Activated CD4-positive, alpha-beta T cell treated with anti-CD3 and anti-CD28 coated beads, Interleukin-2, amount 10 ng/mL, durations not matched to agents 24 days and 14 days (primary cell): ENCODE measurements around the gene VIL1. TPM values are rescaled to one million over a fixed set of nuclear protein-coding genes. Genes with fewer than 3 reads are reported as not detected.

Source experiments
- DNase-seq: peaks from one replicate; pipeline ENCODE4 v3.0.0; 2022
- H3K27ac Mint-ChIP-seq: one replicate; pipeline ENCODE4 v1.8.0; 2022; ENCODE audit warnings: mild to moderate bottlenecking, mixed read lengths
- H3K27me3 Mint-ChIP-seq: one replicate; pipeline ENCODE4 v1.8.0; 2022; ENCODE audit warnings: mixed read lengths
- H3K36me3 Mint-ChIP-seq: one replicate; pipeline ENCODE4 v1.8.0; 2022; ENCODE audit warnings: low read depth, mild to moderate bottlenecking, mixed read lengths
- H3K4me1 Mint-ChIP-seq: one replicate; pipeline ENCODE4 v1.8.0; 2021; ENCODE audit warnings: mixed read lengths
- H3K4me3 Mint-ChIP-seq: one replicate; pipeline ENCODE4 v1.8.0; 2022; ENCODE audit warnings: mild to moderate bottlenecking, moderate library complexity, mixed read lengths
- H3K9me3 Mint-ChIP-seq: one replicate; pipeline ENCODE4 v1.8.0; 2021; ENCODE audit warnings: mixed read lengths
- intact Hi-C: fragments of 100-400 bp; cut with micrococcal nuclease; formaldehyde crosslinking; loops from one replicate; pipeline ENCODE4 v1.15.1; 2023
- total RNA-seq: library from RNA; stranded (reverse); gene quantifications from 2 replicates; pipeline ENCODE4 v1.2.3, GENCODE V29; 2022

VIL1 gene
- total RNA-seq, 1 donor from 2014 or later, result not detected

DNA sequence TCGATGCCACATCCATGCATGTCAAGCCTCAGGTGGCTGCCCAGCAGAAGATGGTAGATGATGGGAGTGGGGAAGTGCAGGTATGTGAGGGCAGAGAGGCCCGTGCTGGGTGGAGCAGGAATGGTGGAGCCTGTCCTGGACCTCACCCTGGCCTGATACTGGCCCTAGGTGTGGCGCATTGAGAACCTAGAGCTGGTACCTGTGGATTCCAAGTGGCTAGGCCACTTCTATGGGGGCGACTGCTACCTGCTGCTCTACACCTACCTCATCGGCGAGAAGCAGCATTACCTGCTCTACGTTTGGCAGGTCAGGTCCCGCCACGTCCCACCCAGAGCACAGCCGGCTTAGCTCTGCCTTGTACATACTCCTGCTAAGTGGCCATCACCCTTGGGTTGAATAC, 13.0 kb downstream of the VIL1 start:
- intact Hi-C loops, result no loop called here
- no peaks in the 10 kb centered on the region for H3K36me3 Mint-ChIP-seq
- H3K9me3 Mint-ChIP-seq, result no peaks in the 10 kb centered on the region
- no peak for DNase-seq
- no peak overlapping the region for H3K4me3 Mint-ChIP-seq
- H3K4me1 Mint-ChIP-seq, result no peaks in the 10 kb centered on the region
- no peak overlapping the region for H3K27ac Mint-ChIP-seq
- peaks cover 2% of the 10 kb centered on the region for H3K27me3 Mint-ChIP-seq

DNA sequence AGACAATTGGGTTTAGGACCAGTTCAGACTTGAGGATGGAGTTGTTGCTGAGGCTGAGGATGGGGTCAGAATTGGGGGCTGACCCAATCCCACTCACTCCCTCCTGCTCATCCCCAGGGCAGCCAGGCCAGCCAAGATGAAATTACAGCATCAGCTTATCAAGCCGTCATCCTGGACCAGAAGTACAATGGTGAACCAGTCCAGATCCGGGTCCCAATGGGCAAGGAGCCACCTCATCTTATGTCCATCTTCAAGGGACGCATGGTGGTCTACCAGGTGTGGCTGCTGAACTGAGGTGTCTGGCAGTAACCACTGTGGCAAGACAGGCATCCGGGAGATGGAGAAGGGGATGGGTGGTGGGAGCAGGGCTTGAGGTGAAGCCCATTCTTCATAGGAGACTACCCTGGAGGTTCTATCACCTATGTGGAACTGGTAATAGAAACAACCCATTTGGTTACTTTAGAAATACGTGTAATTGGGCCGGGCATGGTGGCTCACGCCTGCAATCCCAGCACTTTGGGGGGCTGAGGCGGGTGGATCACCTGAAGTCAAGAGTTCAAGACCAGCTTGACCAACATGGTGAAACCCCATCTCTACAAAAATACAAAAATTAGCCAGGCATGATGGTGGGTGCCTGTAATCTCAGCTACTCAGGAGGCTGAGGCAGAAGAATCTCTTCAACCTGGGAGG, 13.9 kb downstream of the VIL1 start:
- H3K4me3 Mint-ChIP-seq, result no peak overlapping the region
- H3K9me3 Mint-ChIP-seq, result no peaks in the 10 kb centered on the region
- intact Hi-C loops, result no loop called here
- H3K27ac Mint-ChIP-seq, result no peak overlapping the region
- H3K27me3 Mint-ChIP-seq, result peaks cover 2% of the 10 kb centered on the region
- no peaks in the 10 kb centered on the region for H3K36me3 Mint-ChIP-seq
- DNase-seq, result no peak
- H3K4me1 Mint-ChIP-seq, result no peaks in the 10 kb centered on the region

- H3K27ac Mint-ChIP-seq, result no peak overlapping the region
- intact Hi-C loops, result no loop called here
- no peaks in the 10 kb centered on the region for H3K9me3 Mint-ChIP-seq
- no peaks in the 10 kb centered on the region for H3K4me1 Mint-ChIP-seq
- no peaks in the 10 kb centered on the region for H3K36me3 Mint-ChIP-seq
- peaks cover 2% of the 10 kb centered on the region for H3K27me3 Mint-ChIP-seq
- H3K4me3 Mint-ChIP-seq, result no peak overlapping the region
- no peak for DNase-seq
Measured at GRCh38 chr2:218434456-218434855, 15.5 kb downstream of the VIL1 start.

DNA sequence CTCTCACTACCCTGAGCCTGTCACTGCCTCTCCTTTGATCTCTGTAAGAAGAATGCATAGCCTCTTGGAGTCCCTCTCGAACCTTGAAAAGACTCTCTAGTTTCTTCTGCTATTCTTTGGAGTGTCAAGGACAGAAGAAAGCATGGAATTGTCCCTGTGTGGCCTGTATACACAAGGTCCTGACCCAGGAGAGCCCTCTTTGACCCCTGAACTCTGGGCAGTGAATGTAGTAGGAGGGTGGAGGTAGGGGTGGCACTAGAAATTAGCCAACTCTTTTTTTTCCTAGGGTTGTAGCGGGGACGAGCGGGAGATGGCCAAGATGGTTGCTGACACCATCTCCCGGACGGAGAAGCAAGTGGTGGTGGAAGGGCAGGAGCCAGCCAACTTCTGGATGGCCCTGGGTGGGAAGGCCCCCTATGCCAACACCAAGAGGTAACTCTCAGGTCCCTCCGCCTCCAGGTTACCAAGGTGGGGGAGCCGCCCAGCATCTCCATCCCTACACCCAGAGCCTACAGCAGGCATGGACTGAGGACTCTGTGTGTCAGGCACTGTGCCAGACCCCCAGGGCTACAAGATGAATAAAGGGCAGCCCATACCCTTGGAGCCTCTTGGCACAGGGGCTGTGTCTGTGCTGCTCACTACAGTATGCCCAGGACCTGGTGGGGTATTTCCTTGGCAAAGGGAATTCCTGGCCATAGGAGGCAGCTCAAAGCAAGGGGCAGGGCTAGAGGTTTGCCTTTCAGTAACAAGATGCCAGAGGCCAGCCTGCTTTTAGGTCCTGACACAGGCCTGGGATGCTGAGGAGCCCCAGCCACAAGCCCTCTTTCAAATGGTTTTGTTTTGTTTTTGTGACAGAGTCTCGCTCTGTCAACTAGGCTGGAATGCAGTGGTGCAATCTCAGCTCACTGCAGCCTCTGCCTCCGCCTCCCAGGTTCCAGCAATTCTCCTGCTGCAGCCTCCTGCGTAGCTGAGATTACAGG, 16.4 kb downstream of the VIL1 start:
- DNase-seq, result no peak
- Mint-ChIP-seq H3K27me3 (peaks cover 2% of the 10 kb centered on the region), H3K9me3 (no peaks in the 10 kb centered on the region), H3K4me1 (no peaks in the 10 kb centered on the region), H3K36me3 (no peaks in the 10 kb centered on the region), H3K27ac (no peak overlapping the region), H3K4me3 (no peak overlapping the region)
- intact Hi-C loops, result no loop called here

GRCh38 chr2:218436992-218437391, 18.1 kb downstream of the VIL1 start:
- H3K4me3 Mint-ChIP-seq, result no peak overlapping the region
- H3K27ac Mint-ChIP-seq, result no peak overlapping the region
- H3K27me3 Mint-ChIP-seq, result no peaks in the 10 kb centered on the region
- peaks cover 2% of the 10 kb centered on the region for H3K36me3 Mint-ChIP-seq
- H3K4me1 Mint-ChIP-seq, result peaks cover 5% of the 10 kb centered on the region
- no peaks in the 10 kb centered on the region for H3K9me3 Mint-ChIP-seq
- intact Hi-C loops, result no loop called here
- no peak for DNase-seq

DNA sequence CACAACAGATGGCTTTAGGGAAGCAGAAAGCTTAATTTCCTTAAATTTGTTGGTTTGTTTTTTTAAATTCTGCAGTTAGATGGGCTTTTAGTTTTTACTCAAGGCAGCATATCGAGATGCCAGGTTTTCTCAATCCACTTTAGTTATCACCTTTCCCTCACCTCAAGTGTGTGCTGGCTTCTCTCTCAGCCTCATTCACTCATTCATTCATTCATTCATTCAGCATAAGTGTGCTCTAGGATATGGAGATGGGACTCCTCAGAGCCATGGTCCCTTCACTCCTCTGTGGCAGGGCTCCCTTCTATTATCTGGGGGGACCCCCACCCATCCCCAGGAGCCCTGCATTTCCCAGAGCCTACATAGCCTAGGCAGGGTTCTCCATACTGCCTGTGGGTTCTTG, 19.0 kb downstream of the VIL1 start:
- H3K4me3 Mint-ChIP-seq, result no peak overlapping the region
- peaks cover 5% of the 10 kb centered on the region for H3K4me1 Mint-ChIP-seq
- DNase-seq, result no peak
- H3K9me3 Mint-ChIP-seq, result no peaks in the 10 kb centered on the region
- H3K36me3 Mint-ChIP-seq, result peaks cover 2% of the 10 kb centered on the region
- H3K27me3 Mint-ChIP-seq, result no peaks in the 10 kb centered on the region
- intact Hi-C loops, result no loop called here
- H3K27ac Mint-ChIP-seq, result no peak overlapping the region

GRCh38 chr2:218438596-218438995, 19.7 kb downstream of the VIL1 start:
- Mint-ChIP-seq H3K36me3 (peaks cover 2% of the 10 kb centered on the region), H3K27ac (no peak overlapping the region), H3K4me1 (peaks cover 5% of the 10 kb centered on the region), H3K4me3 (no peak overlapping the region), H3K27me3 (no peaks in the 10 kb centered on the region), H3K9me3 (no peaks in the 10 kb centered on the region)
- no peak for DNase-seq
- intact Hi-C loops, result no loop called here

DNA sequence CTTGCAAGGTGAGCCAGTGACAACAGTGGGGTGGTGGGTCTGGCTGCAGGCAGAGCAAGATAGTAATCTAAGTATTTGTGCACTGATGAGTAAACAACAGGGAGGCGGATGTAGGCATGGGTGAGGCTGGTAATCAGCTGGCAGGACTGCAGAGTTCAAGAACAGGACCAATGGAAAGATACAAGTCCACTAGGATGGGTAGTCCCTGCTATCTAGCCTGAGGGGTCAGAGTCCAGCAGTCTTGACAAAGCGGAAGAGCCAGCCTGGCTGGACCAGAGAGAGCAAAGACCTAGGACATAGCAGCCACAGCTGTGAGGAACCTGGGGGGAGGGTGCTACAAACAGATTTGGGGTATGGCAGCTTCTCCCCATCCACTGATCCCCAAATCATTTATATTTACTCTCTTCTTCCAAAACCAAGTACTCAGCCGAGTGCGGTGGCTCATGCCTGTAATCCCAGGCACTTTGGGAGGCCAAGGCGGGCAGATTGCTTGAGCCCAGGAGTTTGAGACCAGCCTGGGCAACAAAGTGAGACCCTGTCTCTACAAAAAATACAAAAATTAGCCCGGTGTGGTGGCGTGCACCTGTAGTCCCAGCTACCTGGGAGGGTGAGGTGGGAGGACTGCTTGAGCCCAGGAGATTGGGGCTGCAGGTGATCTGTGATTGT, 25.9 kb downstream of the VIL1 start:
- Mint-ChIP-seq H3K4me1 (peaks cover 5% of the 10 kb centered on the region), H3K27ac (no peak overlapping the region), H3K36me3 (peaks cover 24% of the 10 kb centered on the region), H3K27me3 (no peaks in the 10 kb centered on the region), H3K4me3 (no peak overlapping the region), H3K9me3 (no peaks in the 10 kb centered on the region)
- intact Hi-C loops, result no loop called here
- no peak for DNase-seq

- Mint-ChIP-seq H3K4me1 (peaks cover 5% of the 10 kb centered on the region), H3K27ac (no peak overlapping the region), H3K27me3 (no peaks in the 10 kb centered on the region), H3K9me3 (no peaks in the 10 kb centered on the region), H3K36me3 (peaks cover 27% of the 10 kb centered on the region), H3K4me3 (no peak overlapping the region)
- intact Hi-C loops, result no loop called here
- DNase-seq, result no peak
Measured at GRCh38 chr2:218445602-218446001, 26.7 kb downstream of the VIL1 start.

DNA sequence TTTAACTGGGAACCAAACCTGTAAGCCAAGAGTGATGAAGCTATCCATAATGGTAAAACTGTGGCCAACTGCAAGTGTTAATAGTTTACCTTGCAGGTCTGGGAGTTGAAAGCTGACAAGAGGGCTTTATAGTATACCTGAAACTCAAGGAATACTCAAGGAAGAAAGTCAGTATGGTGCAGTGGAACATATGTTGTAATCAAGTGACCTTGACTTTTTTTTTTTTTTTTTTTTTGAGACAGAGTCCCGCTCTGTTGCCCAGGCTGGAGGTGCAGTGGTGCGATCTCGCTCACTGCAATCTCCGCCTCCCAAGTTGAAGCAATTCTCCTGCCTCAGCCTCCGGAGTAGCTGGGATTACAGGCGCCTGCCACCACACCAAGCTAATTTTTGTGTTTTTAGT, 27.6 kb downstream of the VIL1 start:
- DNase-seq, result no peak
- H3K9me3 Mint-ChIP-seq, result no peaks in the 10 kb centered on the region
- intact Hi-C loops, result no loop called here
- no peaks in the 10 kb centered on the region for H3K27me3 Mint-ChIP-seq
- peaks cover 24% of the 10 kb centered on the region for H3K36me3 Mint-ChIP-seq
- H3K4me3 Mint-ChIP-seq, result no peak overlapping the region
- H3K4me1 Mint-ChIP-seq, result no peaks in the 10 kb centered on the region
- no peak overlapping the region for H3K27ac Mint-ChIP-seq

GRCh38 chr2:218447072-218447471, 28.1 kb downstream of the VIL1 start:
- Mint-ChIP-seq H3K4me3 (no peak overlapping the region), H3K36me3 (peaks cover 24% of the 10 kb centered on the region), H3K4me1 (no peaks in the 10 kb centered on the region)

GRCh38 chr2:218448934-218449333, 30.0 kb downstream of the VIL1 start:
- no peaks in the 10 kb centered on the region for H3K9me3 Mint-ChIP-seq
- no peaks in the 10 kb centered on the region for H3K27me3 Mint-ChIP-seq
- H3K4me1 Mint-ChIP-seq, result no peaks in the 10 kb centered on the region
- intact Hi-C loops, result no loop called here
- H3K36me3 Mint-ChIP-seq, result peaks cover 35% of the 10 kb centered on the region
- H3K4me3 Mint-ChIP-seq, result no peak overlapping the region
- DNase-seq, result no peak
- peak overlapping the region; percentile 4 for H3K27ac Mint-ChIP-seq

More at GRCh38 chr2:218447072-218447471, 28.1 kb downstream of the VIL1 start:
- intact Hi-C loops, result no loop called here
- Mint-ChIP-seq H3K27me3 (no peaks in the 10 kb centered on the region), H3K27ac (no peak overlapping the region), H3K9me3 (no peaks in the 10 kb centered on the region)
- DNase-seq, result no peak

DNA sequence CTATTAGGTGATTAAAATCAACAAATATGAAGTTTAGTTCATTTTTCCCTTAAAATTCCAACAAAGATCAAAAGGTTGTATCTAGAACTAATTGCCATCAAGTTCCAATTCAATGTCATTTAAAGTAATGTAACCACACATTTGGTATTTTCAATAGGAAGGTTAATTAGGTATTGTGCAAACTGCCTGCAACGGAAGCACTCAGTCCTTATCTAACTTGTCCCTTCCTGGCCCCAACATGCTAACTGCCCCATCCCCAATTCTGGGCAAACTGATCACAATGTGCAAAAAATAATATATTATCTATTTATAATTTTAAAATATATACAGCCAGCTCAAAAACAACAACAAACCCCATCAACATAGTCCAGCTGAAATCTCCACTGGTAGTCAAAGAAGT, 33.2 kb downstream of the VIL1 start:
- intact Hi-C loops, result no loop called here
- H3K4me3 Mint-ChIP-seq, result no peak overlapping the region
- peaks cover 9% of the 10 kb centered on the region for H3K9me3 Mint-ChIP-seq
- H3K27me3 Mint-ChIP-seq, result no peaks in the 10 kb centered on the region
- peaks cover 61% of the 10 kb centered on the region for H3K36me3 Mint-ChIP-seq
- no peaks in the 10 kb centered on the region for H3K4me1 Mint-ChIP-seq
- no peak overlapping the region for H3K27ac Mint-ChIP-seq
- no peak for DNase-seq

DNA sequence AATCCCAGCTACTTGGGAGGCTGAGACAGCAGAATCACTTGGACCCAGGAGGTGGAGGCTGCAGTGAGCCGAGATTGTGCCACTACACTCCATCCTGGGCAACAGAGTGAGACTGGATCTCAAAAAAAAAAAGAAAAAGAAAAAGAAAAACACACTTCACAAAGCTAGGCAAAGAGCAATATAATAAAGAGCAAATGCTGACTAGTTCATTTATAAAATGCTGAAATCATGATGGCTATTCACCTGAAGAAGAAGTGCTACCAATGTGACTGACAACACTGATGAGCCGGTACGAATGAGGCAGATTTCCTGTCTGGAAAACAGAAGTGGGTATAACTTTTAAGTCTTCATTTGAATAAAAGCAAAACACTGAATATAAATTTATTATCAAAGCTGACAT, 37.9 kb downstream of the VIL1 start:
- H3K36me3 Mint-ChIP-seq, result peaks cover 54% of the 10 kb centered on the region
- H3K9me3 Mint-ChIP-seq, result peaks cover 9% of the 10 kb centered on the region
- no peak overlapping the region for H3K27ac Mint-ChIP-seq
- intact Hi-C loops, result no loop called here
- no peak overlapping the region for H3K4me3 Mint-ChIP-seq
- no peaks in the 10 kb centered on the region for H3K27me3 Mint-ChIP-seq
- H3K4me1 Mint-ChIP-seq, result no peaks in the 10 kb centered on the region
- no peak for DNase-seq
